Body of pancreas (tissue), 4 donors: ENCODE data around the gene CNTNAP5. TPM values are rescaled to one million over a fixed set of nuclear protein-coding genes. Genes with fewer than 3 reads are reported as not detected.

Source experiments
- ATAC-seq: fragments of 150-250 bp; one replicate; pipeline ENCODE4 v1.9.1; 2016
- DNase-seq, 4 donors: peaks; one replicate each; pipeline ENCODE4 v3.0.0-alpha.2; 2019
- H3K27ac ChIP-seq, 4 donors: fragments of 200-600 bp; sonication (generic); 1 replicate in 3 of 4; 2 replicates in 1 of 4; pipeline versions ENCODE4 v1.5.1 to v1.6.1; 2016 to 2019; ENCODE audit warnings: mild to moderate bottlenecking in 1 of 4, mixed read lengths in 1 of 4, moderate library complexity in 1 of 4
- H3K27me3 ChIP-seq, 2 donors: fragments of 200-600 bp; sonication (generic); one replicate each; pipeline ENCODE4 v1.6.0; 2016; ENCODE audit warnings: mild to moderate bottlenecking in 1 of 2
- H3K36me3 ChIP-seq, 2 donors: fragments of 200-600 bp; sonication (generic); replicated peaks in 1 of 2; 2 replicates each; pipeline ENCODE4 v1.5.1; 2016; ENCODE audit warnings: low read depth in 2 of 2; ENCODE audit not compliant: insufficient read depth in 1 of 2
- H3K4me1 ChIP-seq: fragments of 200-600 bp; sonication (generic); one replicate; pipeline ENCODE4 v1.6.0; 2016
- H3K4me3 ChIP-seq, 2 donors: fragments of 200-600 bp; sonication (generic); 1 replicate in 1 of 2; 2 replicates in 1 of 2; pipeline ENCODE4 v1.5.1; 2016 to 2019
- H3K9me3 ChIP-seq, 3 donors: fragments of 200-600 bp; sonication (generic); 1 replicate in 2 of 3; 2 replicates in 1 of 3; pipeline ENCODE4 v1.5.1; 2016
- POLR2A ChIP-seq, 3 donors: fragments of 450-650 bp; IDR thresholded peaks; one replicate each; pipeline ENCODE4 v1.6.1; 2016; ENCODE audit warnings: antibody characterized with exemption in 3 of 3, mild to moderate bottlenecking in 2 of 3
- WGBS, 2 donors: methylation state at CpG; one replicate each; pipeline ENCODE4 v1.1.5; 2017; 5-methylcytosine and 5-hydroxymethylcytosine counted together
- intact Hi-C: fragments of 100-400 bp; cut with DNase I; formaldehyde crosslinking; loops from one replicate; pipeline ENCODE4 v1.15.1; 2023
- total RNA-seq, 2 donors: library from RNA; depleted of rRNA; stranded (reverse); fragments of >200 nt; gene quantifications; one replicate each; pipeline ENCODE4 v1.1.0, GENCODE V29; 2016
- TF ChIP-seq, protein P1 (sequence below), 7 experiments: fragments of 450-650 bp in 4 of 7; fragments of 200-600 bp in 3 of 7; sonication (generic) in 3 of 7; IDR thresholded peaks; one replicate each; pipeline ENCODE4 v1.5.1; 2016 to 2019; ENCODE audit warnings: antibody characterized with exemption in 7 of 7

Gene CNTNAP5
- total RNA-seq, 2 donors from 2014 or later = 0.26 to 0.33 TPM

- no peaks in the 10 kb centered on the region for H3K4me1 ChIP-seq
- DNase-seq (no peak), ATAC-seq (no peak)
- no peaks in the 10 kb centered on the region for H3K36me3 ChIP-seq
- H3K4me3 ChIP-seq = no peak overlapping the region
- intact Hi-C loops = no loop called here
- H3K9me3 ChIP-seq = no peaks in the 10 kb centered on the region
- no peaks in the 10 kb centered on the region for H3K27me3 ChIP-seq
- H3K27ac ChIP-seq = no peak overlapping the region
- TF ChIP-seq, protein P1, sequence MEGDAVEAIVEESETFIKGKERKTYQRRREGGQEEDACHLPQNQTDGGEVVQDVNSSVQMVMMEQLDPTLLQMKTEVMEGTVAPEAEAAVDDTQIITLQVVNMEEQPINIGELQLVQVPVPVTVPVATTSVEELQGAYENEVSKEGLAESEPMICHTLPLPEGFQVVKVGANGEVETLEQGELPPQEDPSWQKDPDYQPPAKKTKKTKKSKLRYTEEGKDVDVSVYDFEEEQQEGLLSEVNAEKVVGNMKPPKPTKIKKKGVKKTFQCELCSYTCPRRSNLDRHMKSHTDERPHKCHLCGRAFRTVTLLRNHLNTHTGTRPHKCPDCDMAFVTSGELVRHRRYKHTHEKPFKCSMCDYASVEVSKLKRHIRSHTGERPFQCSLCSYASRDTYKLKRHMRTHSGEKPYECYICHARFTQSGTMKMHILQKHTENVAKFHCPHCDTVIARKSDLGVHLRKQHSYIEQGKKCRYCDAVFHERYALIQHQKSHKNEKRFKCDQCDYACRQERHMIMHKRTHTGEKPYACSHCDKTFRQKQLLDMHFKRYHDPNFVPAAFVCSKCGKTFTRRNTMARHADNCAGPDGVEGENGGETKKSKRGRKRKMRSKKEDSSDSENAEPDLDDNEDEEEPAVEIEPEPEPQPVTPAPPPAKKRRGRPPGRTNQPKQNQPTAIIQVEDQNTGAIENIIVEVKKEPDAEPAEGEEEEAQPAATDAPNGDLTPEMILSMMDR (IDR thresholded peaks at IDR 0.05) = no peak
- TF ChIP-seq POLR2A (IDR thresholded peaks at IDR 0.05) = no peak
Measured at GRCh38 chr2:124248386-124248785, 223.3 kb downstream of the CNTNAP5 start.

DNA sequence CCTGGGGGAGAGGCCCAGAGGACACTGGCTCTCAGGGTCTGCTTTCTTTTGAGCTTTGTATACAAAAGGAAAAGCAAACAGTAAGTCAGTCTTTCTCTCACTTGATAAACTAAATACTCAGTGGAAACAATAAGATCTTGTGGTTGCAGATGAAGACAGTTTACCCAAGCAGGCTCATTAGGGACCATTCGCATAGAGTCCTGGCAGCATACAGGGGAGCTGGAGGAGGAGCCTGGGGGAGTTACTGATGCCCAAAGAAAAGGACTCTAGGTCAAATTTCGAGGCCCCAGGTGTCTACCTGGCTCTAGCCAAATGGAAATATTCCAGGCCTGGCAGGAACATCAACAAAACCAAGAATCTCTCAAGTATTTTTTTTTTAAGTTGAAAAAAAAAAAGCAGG lies 225.3 kb downstream of the CNTNAP5 start:
- Histone ChIP-seq H3K27ac (no peak overlapping the region), H3K36me3 (no peaks in the 10 kb centered on the region), H3K27me3 (no peaks in the 10 kb centered on the region), H3K9me3 (no peaks in the 10 kb centered on the region), H3K4me3 (no peak overlapping the region), H3K4me1 (no peaks in the 10 kb centered on the region)
- ATAC-seq (no peak), DNase-seq (no peak)
- WGBS, 2 donors = 39 to 42% methylated on average over 2 of the region's 2 CpGs
- TF ChIP-seq POLR2A (IDR thresholded peaks at IDR 0.05) = no peak
- intact Hi-C loops = no loop called here

- no peak for ATAC-seq
- TF ChIP-seq, protein P1 (IDR thresholded peaks at IDR 0.05) = no peak
- TF ChIP-seq POLR2A (IDR thresholded peaks at IDR 0.05) = no peak
- H3K27me3 ChIP-seq = no peaks in the 10 kb centered on the region
- intact Hi-C loops = no loop called here
- no peak overlapping the region for H3K27ac ChIP-seq
- no peak overlapping the region for H3K4me3 ChIP-seq
- no peaks in the 10 kb centered on the region for H3K9me3 ChIP-seq
- H3K36me3 ChIP-seq = no peaks in the 10 kb centered on the region
- no peak for DNase-seq
- H3K4me1 ChIP-seq = no peaks in the 10 kb centered on the region
- 75 to 84% methylated on average over 5 of the region's 5 CpGs for WGBS, 2 donors
Measured at GRCh38 chr2:124254621-124255020, 229.5 kb downstream of the CNTNAP5 start.

- ATAC-seq (no peak), DNase-seq (no peak)
- H3K36me3 ChIP-seq = no peaks in the 10 kb centered on the region
- WGBS, 2 donors = 30 to 44% methylated on average over 1 of the region's 1 CpG
- no peaks in the 10 kb centered on the region for H3K4me1 ChIP-seq
- no peak overlapping the region for H3K4me3 ChIP-seq
- TF ChIP-seq, protein P1 (IDR thresholded peaks at IDR 0.05) = no peak
- TF ChIP-seq POLR2A (IDR thresholded peaks at IDR 0.05) = no peak
- intact Hi-C loops = no loop called here
- H3K9me3 ChIP-seq = no peaks in the 10 kb centered on the region
- H3K27ac ChIP-seq = no peak overlapping the region
- no peaks in the 10 kb centered on the region for H3K27me3 ChIP-seq
Measured at GRCh38 chr2:124257120-124257519, 232.0 kb downstream of the CNTNAP5 start.

GRCh38 chr2:124258140-124258880 lies 233.2 kb downstream of the CNTNAP5 start:
- H3K27me3 ChIP-seq = no peaks in the 10 kb centered on the region
- no peaks in the 10 kb centered on the region for H3K36me3 ChIP-seq
- intact Hi-C loops = no loop called here
- 57 to 78% methylated on average over 6 of the region's 6 CpGs for WGBS, 2 donors
- H3K9me3 ChIP-seq = no peaks in the 10 kb centered on the region
- DNase-seq (no peak), ATAC-seq (no peak)
- H3K4me3 ChIP-seq = no peak overlapping the region
- TF ChIP-seq POLR2A (IDR thresholded peaks at IDR 0.05) = no peak
- TF ChIP-seq, protein P1 (IDR thresholded peaks at IDR 0.05) = no peak
- H3K4me1 ChIP-seq = no peaks in the 10 kb centered on the region
- H3K27ac ChIP-seq = no peak overlapping the region
